BJ (cell line): Measurements from ENCODE around the gene PTCHD1. TPM values are rescaled to one million over a fixed set of nuclear protein-coding genes. Genes with fewer than 3 reads are reported as not detected.

ENCODE experiments used
- CTCF ChIA-PET: fragments of 350-600 bp; formaldehyde crosslinking; extraction: SDS; loops from one replicate; lab custom pipeline; 2021; ENCODE audit warnings: antibody characterized with exemption, inconsistent platforms; lab: Yijun Ruan, JAX
- POLR2A ChIA-PET: fragments of 300-600 bp; sonication (Branson Sonifier 250); formaldehyde crosslinking; extraction: SDS; loops from one replicate; lab custom pipeline; 2021; ENCODE audit warnings: antibody characterized with exemption; lab: Charles Lee
- DNase-seq: peaks from one replicate; pipeline ENCODE4 v3.0.0-alpha.2; 2011; ENCODE audit warnings: low read depth
- H3K27me3 ChIP-seq: 2 replicates; pipeline ENCODE4 v1.6.0; 2011; ENCODE audit warnings: low read length; ENCODE audit not compliant: control insufficient read depth, insufficient read depth
- H3K36me3 ChIP-seq: 2 replicates; pipeline ENCODE4 v1.5.1; 2011; ENCODE audit warnings: low read length; ENCODE audit not compliant: control insufficient read depth, insufficient read depth
- H3K4me3 ChIP-seq: 2 replicates; pipeline ENCODE4 v1.5.1; 2011; ENCODE audit warnings: low read depth, mild to moderate bottlenecking, control low read depth, low read length
- CTCF ChIP-seq: IDR thresholded peaks from 2 replicates; pipeline ENCODE4 v1.5.1; 2011; ENCODE audit warnings: low read depth, mild to moderate bottlenecking, control low read depth, inconsistent platforms, low read length, moderate library complexity; ENCODE audit not compliant: insufficient read depth
- polyA minus RNA-seq: library from RNA; depleted of rRNA, polyadenylated mRNA; stranded (reverse); fragments of >200 nt; gene quantifications from 2 replicates; pipeline ENCODE4 v1.2.3, GENCODE V29; 2011; rRNA and poly(A)+ RNA removed
- polyA plus RNA-seq: library from polyadenylated mRNA; depleted of rRNA; stranded (reverse); fragments of >200 nt; gene quantifications from 2 replicates; pipeline ENCODE4 v1.2.3, GENCODE V29; 2011; rRNA removed

The PTCHD1 gene
- polyA plus RNA-seq (not detected in 2 replicates), polyA minus RNA-seq (not detected in 2 replicates)

GRCh38 chrX:23334848-23335599, at the start of gene PTCHD1:
TSS of gene PTCHD1 (plus strand) at chrX:23334849. CDS start at chrX:23334876, 27 bp downstream.
- no peak for TF ChIP-seq CTCF
- no peak for DNase-seq
- Histone ChIP-seq H3K4me3 (no peak within 1 kb of the TSS), H3K27me3 (peaks cover 13% of the 10 kb centered on the region), H3K36me3 (no peaks in the 10 kb centered on the region)
- CTCF ChIA-PET, result no interaction called here
- POLR2A ChIA-PET, result no interaction called here

GRCh38 chrX:23286731-23287130, 47.9 kb upstream of the PTCHD1 start:
- no peak for DNase-seq
- Histone ChIP-seq H3K4me3 (no peak overlapping the region), H3K36me3 (no peaks in the 10 kb centered on the region), H3K27me3 (no peaks in the 10 kb centered on the region)
- ChIA-PET POLR2A (no interaction called here), CTCF (no interaction called here)
- no peak for TF ChIP-seq CTCF

GRCh38 chrX:23287191-23287725, 47.4 kb upstream of the PTCHD1 start:
- no peaks in the 10 kb centered on the region for H3K27me3 ChIP-seq
- DNase-seq, result no peak
- TF ChIP-seq CTCF, result no peak

GRCh38 chrX:23292354-23292987, 42.2 kb upstream of the PTCHD1 start:
- TF ChIP-seq CTCF, result no peak
- H3K4me3 ChIP-seq, result no peak overlapping the region
- no peaks in the 10 kb centered on the region for H3K36me3 ChIP-seq
- H3K27me3 ChIP-seq, result no peaks in the 10 kb centered on the region
- DNase-seq, result no peak
- POLR2A ChIA-PET, result no interaction called here
- CTCF ChIA-PET, result no interaction called here

More at GRCh38 chrX:23287191-23287725, 47.4 kb upstream of the PTCHD1 start:
- CTCF ChIA-PET, result no interaction called here
- POLR2A ChIA-PET, result no interaction called here
- Histone ChIP-seq H3K36me3 (no peaks in the 10 kb centered on the region), H3K4me3 (no peak overlapping the region)

- ChIA-PET CTCF (no interaction called here), POLR2A (no interaction called here)
- no peak for DNase-seq
- no peaks in the 10 kb centered on the region for H3K36me3 ChIP-seq
- H3K27me3 ChIP-seq, result no peaks in the 10 kb centered on the region
- H3K4me3 ChIP-seq, result no peak overlapping the region
- no peak for TF ChIP-seq CTCF
Measured at GRCh38 chrX:23292988-23293651, 41.5 kb upstream of the PTCHD1 start.
